Transverse colon (tissue), 4 donors: ENCODE results near the gene RPL9. TPM values are rescaled to one million over a fixed set of nuclear protein-coding genes. Genes with fewer than 3 reads are reported as not detected.
"Not testable (repeated sequence)": the region's sequence is repeated elsewhere in the genome, so short reads cannot be mapped to it uniquely, and the experiment has no call there.

Experiments used
- DNase-seq: peaks from one replicate; pipeline ENCODE4 v3.0.0-alpha.2; 2019
- H3K27ac ChIP-seq, 4 donors: fragments of 200-600 bp; sonication (generic); 2 replicates each; pipeline ENCODE4 v1.5.1; 2016 to 2018; ENCODE audit warnings: inconsistent platforms in 4 of 4
- H3K27me3 ChIP-seq: fragments of 200-600 bp; sonication (generic); 2 replicates; pipeline ENCODE4 v1.5.1; 2017; ENCODE audit warnings: inconsistent platforms
- H3K36me3 ChIP-seq, 4 donors: fragments of 200-600 bp; sonication (generic); 2 replicates each; pipeline ENCODE4 v1.5.1; 2017 to 2019; ENCODE audit warnings: inconsistent platforms in 4 of 4
- H3K4me1 ChIP-seq, 4 donors: fragments of 200-600 bp; sonication (generic); 2 replicates each; pipeline ENCODE4 v1.5.1; 2017 to 2020; ENCODE audit warnings: inconsistent platforms in 4 of 4
- H3K4me3 ChIP-seq, 4 donors: fragments of 200-600 bp; sonication (generic); 1 replicate in 1 of 4; 2 replicates in 3 of 4; pipeline versions ENCODE4 v1.5.1 to v1.6.1; 2017 to 2019; ENCODE audit warnings: inconsistent platforms in 4 of 4
- H3K9me3 ChIP-seq, 2 donors: fragments of 200-600 bp; sonication (generic); 2 replicates each; pipeline ENCODE4 v1.5.1; 2017 to 2019; ENCODE audit warnings: inconsistent platforms in 2 of 2
- EP300 ChIP-seq: sonication (generic); formaldehyde crosslinking; IDR thresholded peaks from one replicate; pipeline ENCODE4 v1.6.1; 2017; ENCODE audit warnings: antibody characterized with exemption, low read depth
- POLR2A ChIP-seq: fragments of 450-650 bp; IDR thresholded peaks from one replicate; pipeline ENCODE4 v1.6.1; 2016; ENCODE audit warnings: antibody characterized with exemption, mild to moderate bottlenecking, moderate library complexity
- POLR2AphosphoS5 ChIP-seq, 3 donors: sonication (generic); formaldehyde crosslinking; IDR thresholded peaks; one replicate each; pipeline ENCODE4 v1.6.1; 2016; ENCODE audit warnings: antibody characterized with exemption in 3 of 3
- WGBS, 2 donors: methylation state at CpG; one replicate each; pipeline ENCODE4 v1.1.5; 2018; ENCODE audit warnings: low coverage in 1 of 2; 5-methylcytosine and 5-hydroxymethylcytosine counted together
- in situ Hi-C, 4 donors: fragments of 200-750 bp; cut with MboI; loops; one replicate each; pipeline versions ENCODE4 v1.15.0 to v1.15.1; 2017; ENCODE audit warnings: low sequenced_read_pairs in 3 of 4, low pct_ligation_motif_present in 1 of 4, low pct_unique_long_range_greater_than_20kb in 1 of 4
- intact Hi-C: fragments of 100-400 bp; cut with DNase I; formaldehyde crosslinking; loops from one replicate; pipeline ENCODE4 v1.15.1; 2023; ENCODE audit warnings: low total_unique reads
- total RNA-seq, 4 donors: library from RNA; depleted of rRNA; stranded (reverse); fragments of >200 nt; gene quantifications; one replicate each; pipeline ENCODE4 v1.1.0, GENCODE V29; 2016
- TF ChIP-seq, protein P1 (sequence below), 5 experiments: fragments of 200-600 bp in 3 of 5; fragments of 450-650 bp in 2 of 5; sonication (generic) in 3 of 5; IDR thresholded peaks; 1 replicate in 2 of 5; 2 replicates in 3 of 5; pipeline ENCODE4 v1.5.1; 2016 to 2017; ENCODE audit warnings: antibody characterized with exemption in 5 of 5, inconsistent platforms in 3 of 5, mild to moderate bottlenecking in 2 of 5, moderate library complexity in 1 of 5

RPL9 gene
- total RNA-seq, 4 donors from 2014 or later = 408 to 2,811 (median 1,755) TPM

DNA sequence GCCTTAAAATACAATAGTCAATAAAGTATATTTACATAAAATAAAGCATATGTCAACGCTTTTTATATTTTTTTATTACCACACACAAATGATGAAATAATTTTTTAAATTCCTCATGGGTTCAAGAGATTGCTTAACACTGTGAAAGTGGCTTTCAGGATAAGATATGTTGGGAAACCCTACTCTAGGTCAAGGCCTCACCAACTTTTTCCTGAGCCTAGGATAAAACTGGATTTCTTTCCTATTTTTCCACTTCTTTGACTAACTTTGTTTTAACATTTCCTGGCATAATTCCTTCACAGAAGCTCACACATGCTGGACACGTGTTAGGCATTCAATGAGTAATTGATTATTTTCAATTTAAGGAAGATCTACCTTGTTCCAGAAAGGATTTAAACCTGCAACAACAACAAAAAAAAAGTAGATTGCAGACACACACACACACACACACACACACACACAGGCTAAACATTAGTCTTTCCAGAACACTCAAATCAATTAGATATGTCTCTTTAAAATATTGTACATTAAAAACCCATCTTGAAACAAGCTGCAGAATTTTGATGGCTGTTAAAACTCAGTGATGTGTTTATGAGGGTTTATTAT is 42.9 kb downstream of the RPL9 start:
- intact Hi-C loops (no loop called here), in situ Hi-C loops (no loop called here)
- H3K27ac ChIP-seq = no peak overlapping the region
- TF ChIP-seq, protein P1, sequence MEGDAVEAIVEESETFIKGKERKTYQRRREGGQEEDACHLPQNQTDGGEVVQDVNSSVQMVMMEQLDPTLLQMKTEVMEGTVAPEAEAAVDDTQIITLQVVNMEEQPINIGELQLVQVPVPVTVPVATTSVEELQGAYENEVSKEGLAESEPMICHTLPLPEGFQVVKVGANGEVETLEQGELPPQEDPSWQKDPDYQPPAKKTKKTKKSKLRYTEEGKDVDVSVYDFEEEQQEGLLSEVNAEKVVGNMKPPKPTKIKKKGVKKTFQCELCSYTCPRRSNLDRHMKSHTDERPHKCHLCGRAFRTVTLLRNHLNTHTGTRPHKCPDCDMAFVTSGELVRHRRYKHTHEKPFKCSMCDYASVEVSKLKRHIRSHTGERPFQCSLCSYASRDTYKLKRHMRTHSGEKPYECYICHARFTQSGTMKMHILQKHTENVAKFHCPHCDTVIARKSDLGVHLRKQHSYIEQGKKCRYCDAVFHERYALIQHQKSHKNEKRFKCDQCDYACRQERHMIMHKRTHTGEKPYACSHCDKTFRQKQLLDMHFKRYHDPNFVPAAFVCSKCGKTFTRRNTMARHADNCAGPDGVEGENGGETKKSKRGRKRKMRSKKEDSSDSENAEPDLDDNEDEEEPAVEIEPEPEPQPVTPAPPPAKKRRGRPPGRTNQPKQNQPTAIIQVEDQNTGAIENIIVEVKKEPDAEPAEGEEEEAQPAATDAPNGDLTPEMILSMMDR (IDR thresholded peaks at IDR 0.05) = no peak
- TF ChIP-seq EP300 = no peak
- TF ChIP-seq POLR2AphosphoS5 (IDR thresholded peaks at IDR 0.05) = no peak
- no peak for TF ChIP-seq POLR2A
- no peaks in the 10 kb centered on the region for H3K4me1 ChIP-seq
- 64 to 67% methylated on average over 2 of the region's 2 CpGs for WGBS, 2 donors
- H3K4me3 ChIP-seq = no peak overlapping the region
- no peaks in the 10 kb centered on the region for H3K27me3 ChIP-seq
- no peak for DNase-seq
- no peaks in the 10 kb centered on the region for H3K9me3 ChIP-seq
- H3K36me3 ChIP-seq = no peaks in the 10 kb centered on the region

DNA sequence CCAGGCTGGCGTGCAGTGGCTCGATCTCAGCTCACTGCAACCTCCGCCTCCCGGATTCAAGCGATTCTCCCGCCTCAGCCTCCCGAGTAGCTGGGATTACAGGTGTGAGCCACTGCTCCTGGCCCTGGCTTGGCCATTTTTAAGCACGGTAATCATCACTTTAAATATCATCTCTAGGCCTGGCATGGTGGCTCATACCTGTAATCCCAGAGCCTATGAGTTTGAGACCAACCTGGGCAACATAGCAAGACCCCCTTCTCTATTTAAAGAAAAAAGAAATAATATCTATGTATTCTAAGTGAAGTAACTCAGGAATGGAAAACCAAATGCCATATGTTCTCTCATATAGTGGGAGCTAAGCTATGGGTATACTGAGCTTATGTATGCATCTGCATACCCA is 47.2 kb downstream of the RPL9 start:
- H3K4me1 ChIP-seq, in situ Hi-C loops, H3K4me3 ChIP-seq, H3K27me3 ChIP-seq, H3K27ac ChIP-seq, DNase-seq, intact Hi-C loops, H3K36me3 ChIP-seq, H3K9me3 ChIP-seq: not testable (repeated sequence)
- WGBS, 2 donors = 96% methylated on average over 8 of the region's 8 CpGs; no CpG with 5 or more reads in 1 of the 2 donors

DNA sequence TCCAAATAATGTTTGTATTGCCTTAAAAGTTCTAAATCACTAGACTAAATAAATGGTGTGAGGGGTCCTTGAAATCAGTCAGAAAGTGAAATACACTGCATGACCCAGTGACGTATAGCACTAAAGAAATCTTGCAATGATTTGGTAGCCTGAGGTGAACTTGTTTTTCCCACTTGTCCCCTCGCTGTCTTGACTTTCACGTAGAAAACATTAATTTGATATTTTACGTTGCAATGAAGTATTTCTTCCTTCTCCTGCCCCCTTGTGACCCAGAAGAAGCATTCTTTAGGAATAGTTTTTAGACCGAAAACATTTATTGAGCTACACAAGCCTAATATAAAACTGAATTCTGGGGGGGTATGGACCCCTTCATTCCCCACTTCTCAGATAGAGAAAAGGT is 48.3 kb downstream of the RPL9 start:
- 47 to 49% methylated on average over 5 of the region's 5 CpGs for WGBS, 2 donors
- in situ Hi-C loops (no loop called here), intact Hi-C loops (no loop called here)
- H3K27ac ChIP-seq = no peak overlapping the region
- no peaks in the 10 kb centered on the region for H3K9me3 ChIP-seq
- H3K4me1 ChIP-seq = peaks cover 0 to 5% (median 0%) of the 10 kb centered on the region in 4 donors
- TF ChIP-seq, protein P1 (IDR thresholded peaks at IDR 0.05) = no peak
- no peak for TF ChIP-seq POLR2A
- no peak for TF ChIP-seq EP300
- no peak for TF ChIP-seq POLR2AphosphoS5 (IDR thresholded peaks at IDR 0.05)
- DNase-seq = no peak
- H3K27me3 ChIP-seq = no peaks in the 10 kb centered on the region
- no peaks in the 10 kb centered on the region for H3K36me3 ChIP-seq
- no peak overlapping the region for H3K4me3 ChIP-seq

DNA sequence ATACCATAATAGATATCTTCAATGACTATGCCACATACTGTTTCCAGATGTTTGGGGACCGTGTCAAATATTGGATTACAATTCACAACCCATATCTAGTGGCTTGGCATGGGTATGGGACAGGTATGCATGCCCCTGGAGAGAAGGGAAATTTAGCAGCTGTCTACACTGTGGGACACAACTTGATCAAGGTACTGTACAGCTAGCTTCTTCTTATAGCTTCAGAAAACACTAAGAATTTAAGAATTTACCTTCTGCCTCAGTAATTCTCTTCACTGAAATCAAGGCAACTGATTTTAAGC is 51.2 kb downstream of the RPL9 start:
- no peak for DNase-seq
- H3K4me1 ChIP-seq = peaks cover 0 to 5% (median 0%) of the 10 kb centered on the region in 4 donors
- H3K4me3 ChIP-seq = no peak overlapping the region
- in situ Hi-C loops (no loop called here), intact Hi-C loops (no loop called here)
- no peaks in the 10 kb centered on the region for H3K36me3 ChIP-seq
- TF ChIP-seq, protein P1 (IDR thresholded peaks at IDR 0.05) = no peak
- no peak overlapping the region for H3K27ac ChIP-seq
- no peaks in the 10 kb centered on the region for H3K9me3 ChIP-seq
- WGBS, 2 donors = 40 to 52% methylated on average over 1 of the region's 1 CpG
- H3K27me3 ChIP-seq = no peaks in the 10 kb centered on the region
